GM23248 (cell line): ENCODE results near the gene NXPH2.

ENCODE experiments used
- EZH2 ChIP-seq: fragments of 200-600 bp; sonication (generic); IDR thresholded peaks from 2 replicates; pipeline ENCODE4 v1.6.1; 2018; ENCODE audit warnings: antibody characterized with exemption, mild to moderate bottlenecking; ENCODE audit not compliant: insufficient read depth, poor library complexity, severe bottlenecking
- EZH2phosphoT487 ChIP-seq: fragments of 200-600 bp; sonication (generic); IDR thresholded peaks from 2 replicates; pipeline ENCODE4 v1.6.1; 2018; ENCODE audit warnings: antibody characterized with exemption, moderate library complexity, mild to moderate bottlenecking, low read depth; ENCODE audit not compliant: insufficient read depth

DNA sequence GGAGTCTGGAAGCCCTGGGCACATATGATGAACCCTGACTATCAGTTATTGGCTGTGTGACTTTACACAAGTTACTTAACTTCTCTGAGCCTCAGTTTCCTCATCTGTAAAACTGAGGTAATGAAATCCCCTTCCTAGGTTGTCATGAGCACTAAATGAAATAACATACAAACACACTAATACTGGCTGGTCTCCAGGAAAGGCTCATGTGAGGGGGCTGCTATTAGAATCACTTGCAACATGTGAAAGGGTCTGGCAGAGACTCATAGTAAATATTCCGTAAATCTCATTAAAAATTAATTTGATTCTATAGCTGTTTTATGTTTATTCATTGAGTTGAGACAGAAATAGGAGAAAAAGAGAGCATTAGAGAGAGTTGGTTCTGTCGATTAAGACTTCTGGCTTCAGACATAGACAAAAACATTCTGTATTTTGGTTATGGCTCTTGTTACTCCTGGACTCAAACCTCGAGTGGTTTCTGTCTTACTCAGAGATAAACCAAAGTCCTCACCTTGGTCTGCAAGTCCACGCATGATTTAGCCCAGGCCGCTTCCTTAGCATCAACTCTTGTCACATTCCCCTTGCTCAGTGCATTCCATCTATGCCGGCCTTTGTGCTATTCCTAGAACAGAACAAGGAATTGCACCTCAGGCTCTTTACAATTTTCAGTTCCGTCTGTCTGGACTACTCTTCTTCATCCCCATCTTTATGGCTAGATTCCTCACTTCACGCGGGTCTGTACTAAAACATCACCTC is 139.1 kb downstream of the NXPH2 start:
- TF ChIP-seq EZH2phosphoT487: no peak
- TF ChIP-seq EZH2: no peak
